AG04450 (cell line): Measurements from ENCODE around the gene OSM. TPM values are rescaled to one million over a fixed set of nuclear protein-coding genes. Genes with fewer than 3 reads are reported as not detected.

Experiments used
- CTCF ChIA-PET: fragments of 300-600, 350-600 bp; formaldehyde crosslinking; extraction: SDS; loops from one replicate; lab custom pipeline; 2022; ENCODE audit warnings: antibody characterized with exemption, inconsistent platforms; lab: Charles Lee
- POLR2A ChIA-PET: fragments of 350-600 bp; formaldehyde crosslinking; extraction: SDS; loops from one replicate; lab custom pipeline; 2021; ENCODE audit warnings: antibody characterized with exemption, inconsistent platforms; lab: Yijun Ruan, JAX
- DNase-seq: peaks from one replicate; pipeline ENCODE4 v3.0.0-alpha.2; 2011; ENCODE audit warnings: low read depth, low spot score
- H3K27ac ChIP-seq: one replicate; pipeline ENCODE4 v1.5.1; 2012; ENCODE audit warnings: low read depth, low read length, control low read depth
- H3K27me3 ChIP-seq: one replicate; pipeline ENCODE4 v1.6.0; 2012; ENCODE audit warnings: low read length; ENCODE audit not compliant: control insufficient read depth, insufficient read depth
- H3K4me3 ChIP-seq: 2 replicates; pipeline ENCODE4 v1.5.1; 2011; ENCODE audit warnings: mild to moderate bottlenecking, low read depth, low read length, control low read depth
- H3K9me3 ChIP-seq: 2 replicates; pipeline ENCODE4 v1.5.1; 2012; ENCODE audit warnings: low read length; ENCODE audit not compliant: control insufficient read depth, insufficient read depth
- CTCF ChIP-seq: IDR thresholded peaks from 2 replicates; pipeline ENCODE4 v1.5.1; 2011; ENCODE audit warnings: low read depth, low read length, control low read depth, inconsistent platforms
- polyA plus RNA-seq: library from polyadenylated mRNA; depleted of rRNA; stranded (reverse); fragments of >200 nt; gene quantifications from 2 replicates; pipeline ENCODE4 v1.2.3, GENCODE V29; 2011

The OSM gene
- polyA plus RNA-seq, 1 experiment: not detected

GRCh38 chr22:30228509-30229359 is 37.9 kb downstream of the OSM start:
- POLR2A ChIA-PET: interaction anchor here (0.6 kb wide), 1 partner anchor 122 kb away, joined by 3 read pairs; no protein-coding TSS in a partner anchor
- CTCF ChIA-PET: no interaction called here
- DNase-seq: no peak
- Histone ChIP-seq H3K27ac (no peak overlapping the region), H3K4me3 (no peak overlapping the region), H3K27me3 (no peaks in the 10 kb centered on the region), H3K9me3 (peaks cover 8% of the 10 kb centered on the region)
- no peak for TF ChIP-seq CTCF

- POLR2A ChIA-PET: interaction anchor here (0.6 kb wide), 1 partner anchor 121 kb away, joined by 3 read pairs; no protein-coding TSS in a partner anchor
Observed at GRCh38 chr22:30227438-30228228, 39.0 kb downstream of the OSM start.

GRCh38 chr22:30226192-30226832 is 40.3 kb downstream of the OSM start:
- H3K4me3 ChIP-seq: no peak overlapping the region
- CTCF ChIA-PET: interaction anchor here (1.1 to 2.0 kb wide), 2 partner anchors 30 to 118 kb away, joined by 3 to 4 read pairs; no protein-coding TSS in a partner anchor
- no peak for DNase-seq
- POLR2A ChIA-PET: no interaction called here
- no peaks in the 10 kb centered on the region for H3K27me3 ChIP-seq
- peaks cover 8% of the 10 kb centered on the region for H3K9me3 ChIP-seq
- no peak for TF ChIP-seq CTCF
- H3K27ac ChIP-seq: no peak overlapping the region

More at GRCh38 chr22:30227438-30228228, 39.0 kb downstream of the OSM start:
- no peak for DNase-seq
- TF ChIP-seq CTCF: no peak
- Histone ChIP-seq H3K27ac (no peak overlapping the region), H3K4me3 (no peak overlapping the region), H3K9me3 (peaks cover 8% of the 10 kb centered on the region), H3K27me3 (no peaks in the 10 kb centered on the region)
- CTCF ChIA-PET: interaction anchor here (1.1 to 2.0 kb wide), 2 partner anchors 28 to 119 kb away, joined by 3 to 4 read pairs; no protein-coding TSS in a partner anchor

GRCh38 chr22:30225220-30225927 is 41.3 kb downstream of the OSM start:
- no peak overlapping the region for H3K4me3 ChIP-seq
- ChIA-PET POLR2A (no interaction called here), CTCF (no interaction called here)
- H3K27ac ChIP-seq: no peak overlapping the region
- no peak for DNase-seq
- peaks cover 8% of the 10 kb centered on the region for H3K9me3 ChIP-seq
- TF ChIP-seq CTCF: no peak
- H3K27me3 ChIP-seq: no peaks in the 10 kb centered on the region
